ENCODE data around the gene MAPK6. TPM values are rescaled to one million over a fixed set of nuclear protein-coding genes. Genes with fewer than 3 reads are reported as not detected.

Gene MAPK6
- total RNA-seq, 2 experiments from 2014 or later: 27.3 to 28.1 TPM

DNA sequence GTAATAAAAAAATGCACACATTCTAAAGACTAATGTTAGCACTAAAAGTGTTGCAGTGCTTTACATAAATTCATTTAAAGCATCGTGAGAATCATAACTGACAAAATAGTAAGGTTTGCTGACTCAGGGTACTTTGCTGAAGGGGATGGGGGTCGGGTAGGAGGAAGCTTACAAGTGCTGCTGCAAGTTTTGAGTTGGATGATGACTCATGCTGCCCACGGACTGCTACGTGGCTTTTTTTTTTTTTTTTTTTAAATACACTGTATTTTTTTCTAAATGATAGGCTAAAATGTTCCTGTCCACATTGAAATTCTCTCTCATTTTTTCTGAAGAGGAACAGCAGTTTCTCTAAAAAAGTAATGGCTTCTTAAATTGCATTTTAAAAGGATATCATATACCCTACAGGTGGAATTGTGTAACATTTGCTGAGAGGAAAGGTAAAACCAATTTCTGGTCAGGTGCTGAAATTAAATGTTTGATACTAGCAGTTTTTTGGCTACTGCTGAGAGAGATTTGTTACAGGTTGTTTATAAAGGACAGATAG lies 2.2 kb downstream of the MAPK6 start:
- H3K36me3 Mint-ChIP-seq (ENCODE audit: low read depth): peaks cover 5% of the 10 kb centered on the region
- H3K27ac Mint-ChIP-seq: peak overlapping the region; percentile 92
- H3K4me1 Mint-ChIP-seq: peaks cover 42% of the 10 kb centered on the region
- DNase-seq (peak; percentile 82), ATAC-seq (peak; percentile 53)
- CTCF ChIA-PET: interaction anchor here (1.0 to 1.7 kb wide), 4 partner anchors 9 to 40 kb away, joined by 3 to 6 read pairs (median 4); no protein-coding TSS in a partner anchor
- no peaks in the 10 kb centered on the region for H3K9me3 Mint-ChIP-seq (ENCODE audit: low read depth)
- peaks cover 5% of the 10 kb centered on the region for H3K27me3 Mint-ChIP-seq
- H3K4me3 Mint-ChIP-seq: peak overlapping the region; percentile 84
- intact Hi-C loops (cut with DNase I, micrococcal nuclease): loop anchor here (1.0 to 10.0 kb wide), 4 partner anchors 8 to 444 kb away; partner anchors contain the start of gene TMOD3 (in 1 of the 2)
- POLR2A ChIA-PET: interaction anchor here (0.6 to 0.8 kb wide), 2 partner anchors 40 to 206 kb away, joined by 3 to 4 read pairs; no protein-coding TSS in a partner anchor

DNA sequence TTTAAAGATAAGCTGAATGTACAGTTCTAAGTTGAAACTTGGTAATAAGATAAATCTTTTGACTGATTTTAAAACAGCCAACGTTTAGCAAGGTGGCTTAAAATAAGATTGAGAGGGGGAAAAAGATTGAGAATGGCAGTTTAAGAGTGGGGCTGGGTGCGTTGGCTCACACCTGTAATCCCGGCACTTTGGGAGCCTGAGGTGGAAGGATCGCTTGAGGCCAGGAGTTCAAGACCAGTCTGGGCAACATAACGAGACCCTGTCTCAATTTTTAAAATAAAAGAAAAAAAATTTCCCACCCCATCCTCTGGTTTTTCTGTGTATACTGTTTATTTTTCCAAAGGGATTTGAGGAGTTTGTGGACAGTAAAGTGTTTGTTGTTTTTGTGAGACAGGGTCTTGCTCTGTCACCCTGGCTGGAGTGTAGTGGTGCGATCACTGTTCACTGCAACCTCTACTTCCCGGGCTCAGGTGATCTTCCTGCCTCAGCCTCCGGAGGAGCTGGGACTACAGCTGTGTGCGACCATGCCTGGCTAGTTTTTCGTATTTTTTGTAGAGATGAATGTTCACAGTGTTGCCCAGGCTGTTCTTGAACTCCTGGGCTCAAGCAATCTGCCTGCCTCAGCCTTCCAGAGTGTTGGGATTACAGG lies 3.0 kb downstream of the MAPK6 start:
- peaks cover 48% of the 10 kb centered on the region for H3K4me1 Mint-ChIP-seq
- CTCF ChIA-PET: interaction anchor here (1.0 to 1.6 kb wide), 3 partner anchors 15 to 19 kb away, joined by 3 to 5 read pairs (median 3); no protein-coding TSS in a partner anchor
- peak overlapping the region; percentile 19 for H3K4me3 Mint-ChIP-seq
- peak overlapping the region; percentile 19 for H3K27ac Mint-ChIP-seq
- no peak for ATAC-seq
- no peaks in the 10 kb centered on the region for H3K9me3 Mint-ChIP-seq (ENCODE audit: low read depth)
- POLR2A ChIA-PET: interaction anchor here (0.7 kb wide), 1 partner anchor 1584 kb away, joined by 4 read pairs; no protein-coding TSS in a partner anchor
- H3K27me3 Mint-ChIP-seq: peaks cover 5% of the 10 kb centered on the region
- DNase-seq: no peak
- peaks cover 5% of the 10 kb centered on the region for H3K36me3 Mint-ChIP-seq (ENCODE audit: low read depth)
- intact Hi-C loops (cut with DNase I, micrococcal nuclease): loop anchor here (1.0 to 10.0 kb wide), 4 partner anchors 9 to 443 kb away; partner anchors contain the start of gene TMOD3 (in 1 of the 2)

DNA sequence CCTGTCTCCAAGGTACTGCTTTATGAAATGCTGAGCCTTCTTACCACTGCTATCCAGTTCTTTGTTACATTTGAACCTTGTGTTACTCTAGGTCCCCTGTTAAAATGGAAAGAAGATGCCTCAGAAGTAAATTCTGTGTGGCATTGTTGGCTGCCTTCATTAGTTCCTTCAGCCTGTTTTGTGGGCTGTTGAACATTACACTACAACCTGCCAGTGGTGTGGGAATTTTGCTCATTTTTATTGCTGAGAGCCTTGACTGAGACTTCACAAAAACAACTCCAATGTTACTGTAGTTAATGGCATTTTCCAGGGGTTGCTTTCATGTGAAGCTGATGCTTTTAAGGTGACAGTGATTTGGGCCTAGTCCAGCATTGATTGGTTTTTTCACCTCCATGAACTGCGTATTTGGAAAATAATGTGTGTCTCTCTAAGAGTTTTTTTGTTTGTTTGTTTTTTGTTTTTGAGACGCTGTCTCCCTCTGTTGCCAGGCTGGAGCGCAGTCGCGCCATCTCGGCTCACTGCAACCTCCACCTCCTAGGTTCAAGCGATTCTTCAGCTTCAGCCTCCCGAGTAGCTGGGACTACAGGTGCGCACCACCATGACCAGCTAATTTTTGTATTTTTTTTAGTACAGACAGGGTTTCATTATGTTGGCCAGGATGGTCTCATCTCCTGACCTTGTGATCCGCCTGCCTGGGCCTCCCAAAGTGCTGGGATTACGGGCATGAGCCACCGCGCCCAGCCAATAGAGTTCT lies 4.3 kb downstream of the MAPK6 start:
- H3K9me3 Mint-ChIP-seq (ENCODE audit: low read depth): no peaks in the 10 kb centered on the region
- no peak for ATAC-seq
- DNase-seq: no peak
- no peaks in the 10 kb centered on the region for H3K27me3 Mint-ChIP-seq
- ChIA-PET CTCF (interaction anchor here (1.6 kb wide), 1 partner anchor 17 kb away, joined by 5 read pairs; no protein-coding TSS in a partner anchor), POLR2A (interaction anchor here (0.6 kb wide), 1 partner anchor 23 kb away, joined by 3 read pairs; no protein-coding TSS in a partner anchor)
- H3K36me3 Mint-ChIP-seq (ENCODE audit: low read depth): peaks cover 9% of the 10 kb centered on the region
- H3K4me1 Mint-ChIP-seq: peaks cover 50% of the 10 kb centered on the region
- H3K4me3 Mint-ChIP-seq: no peak overlapping the region
- intact Hi-C loops (cut with DNase I, micrococcal nuclease): loop anchor here in 1 of 2 experiments (5.0 to 10.0 kb wide), 2 partner anchors 196 to 441 kb away; partner anchors contain the start of gene TMOD3
- H3K27ac Mint-ChIP-seq: no peak overlapping the region

DNA sequence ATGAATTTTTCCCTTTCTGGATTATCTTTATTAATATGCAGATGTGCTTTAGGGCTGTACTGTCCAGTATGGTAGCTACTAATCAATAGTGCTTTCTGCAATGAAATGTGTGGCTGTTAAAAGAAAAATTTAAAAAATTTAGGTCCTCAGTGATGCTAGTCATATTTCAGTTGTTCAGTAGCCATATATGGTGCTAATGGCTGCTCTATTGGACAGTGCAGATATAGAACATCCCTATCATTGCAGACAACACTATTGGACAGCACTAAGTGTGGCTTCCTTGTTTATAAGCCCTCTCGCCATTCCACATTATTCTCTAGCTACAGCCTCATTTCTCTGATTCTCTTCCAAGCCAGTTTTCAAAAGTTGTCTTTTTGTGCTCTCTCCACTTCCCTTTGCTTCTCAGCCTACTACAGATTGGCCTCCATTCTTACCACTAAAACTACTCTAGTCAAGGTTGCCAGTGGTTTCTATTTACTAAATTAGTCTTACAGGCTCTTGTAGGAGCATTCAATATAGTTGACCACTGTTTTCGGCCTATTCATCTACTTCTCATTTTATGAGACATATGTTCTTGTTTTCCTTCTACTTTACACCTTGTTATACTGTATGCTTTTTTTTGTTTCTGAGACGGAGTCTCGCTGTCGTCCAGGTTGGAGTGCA lies 9.5 kb downstream of the MAPK6 start:
- intact Hi-C loops (cut with DNase I, micrococcal nuclease): loop anchor here in 1 of 2 experiments (10.0 kb wide), 1 partner anchor 436 kb away; no protein-coding TSS in a partner anchor
- Mint-ChIP-seq H3K4me1 (peaks cover 40% of the 10 kb centered on the region), H3K27me3 (no peaks in the 10 kb centered on the region), H3K9me3 (ENCODE audit: low read depth) (no peaks in the 10 kb centered on the region), H3K36me3 (ENCODE audit: low read depth) (peaks cover 40% of the 10 kb centered on the region), H3K27ac (no peak overlapping the region), H3K4me3 (no peak overlapping the region)
- ATAC-seq (no peak), DNase-seq (no peak)
- ChIA-PET POLR2A (no interaction called here), CTCF (interaction anchor here (0.6 to 1.7 kb wide), 2 partner anchors 17 to 198 kb away, joined by 5 to 6 read pairs; no protein-coding TSS in a partner anchor)

DNA sequence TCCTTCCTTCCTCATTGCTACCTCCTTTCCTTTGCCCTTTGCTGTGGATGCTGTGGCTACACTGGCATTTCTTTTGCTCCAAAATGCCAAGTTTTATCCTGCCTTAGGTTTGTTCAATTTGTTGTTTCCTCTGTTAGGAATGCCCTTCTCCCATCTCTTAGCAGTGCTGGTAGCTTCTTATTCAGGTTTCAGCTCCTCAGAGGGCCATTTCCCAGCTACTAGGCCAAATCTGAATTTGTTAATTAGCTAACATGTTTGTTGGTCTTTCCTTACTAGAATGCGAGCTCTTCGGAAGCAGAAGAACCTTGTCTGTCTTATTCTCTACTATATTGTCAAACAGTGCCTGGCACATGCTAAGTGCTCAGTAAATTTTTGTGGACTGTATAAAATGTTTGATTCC lies 11.0 kb downstream of the MAPK6 start:
- POLR2A ChIA-PET: interaction anchor here (0.8 kb wide), 1 partner anchor 59 kb away, joined by 3 read pairs; no protein-coding TSS in a partner anchor
- no peak overlapping the region for H3K4me3 Mint-ChIP-seq

DNA sequence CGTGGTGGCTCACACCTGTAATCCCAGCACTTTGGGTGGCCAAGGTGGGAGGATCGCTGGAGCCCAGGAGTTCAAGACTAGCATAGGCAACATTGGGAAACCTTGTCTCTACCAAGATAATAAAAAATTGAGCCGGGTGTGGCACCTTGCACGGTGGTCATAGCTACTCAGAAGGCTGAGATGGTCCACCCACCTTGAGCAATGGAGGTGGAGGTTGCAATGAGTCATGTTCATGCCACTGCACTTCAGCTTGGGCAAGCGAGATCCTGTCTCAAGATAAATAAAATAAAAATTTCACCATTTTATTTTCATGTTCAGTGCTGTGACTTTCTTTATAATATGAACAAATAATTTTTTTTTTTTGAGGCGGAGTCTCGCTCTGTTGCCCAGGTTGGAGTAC lies 12.5 kb downstream of the MAPK6 start:
- Mint-ChIP-seq H3K27ac (no peak overlapping the region), H3K9me3 (ENCODE audit: low read depth) (peaks cover 4% of the 10 kb centered on the region), H3K27me3 (no peaks in the 10 kb centered on the region), H3K36me3 (ENCODE audit: low read depth) (peaks cover 52% of the 10 kb centered on the region), H3K4me3 (no peak overlapping the region), H3K4me1 (peaks cover 32% of the 10 kb centered on the region)
- ChIA-PET POLR2A (no interaction called here), CTCF (no interaction called here)
- ATAC-seq (no peak), DNase-seq (no peak)
- intact Hi-C loops (cut with DNase I, micrococcal nuclease): no loop called here

More for the DNA sequence above, 11.0 kb downstream of the MAPK6 start:
- DNase-seq (no peak), ATAC-seq (no peak)
- CTCF ChIA-PET: interaction anchor here (0.5 to 1.4 kb wide), 3 partner anchors 10 to 94 kb away, joined by 3 to 4 read pairs (median 3); no protein-coding TSS in a partner anchor
- Mint-ChIP-seq H3K27ac (no peak overlapping the region), H3K4me1 (peaks cover 39% of the 10 kb centered on the region), H3K9me3 (ENCODE audit: low read depth) (peaks cover 4% of the 10 kb centered on the region), H3K27me3 (no peaks in the 10 kb centered on the region), H3K36me3 (ENCODE audit: low read depth) (peaks cover 50% of the 10 kb centered on the region)
- intact Hi-C loops (cut with DNase I, micrococcal nuclease): no loop called here

DNA sequence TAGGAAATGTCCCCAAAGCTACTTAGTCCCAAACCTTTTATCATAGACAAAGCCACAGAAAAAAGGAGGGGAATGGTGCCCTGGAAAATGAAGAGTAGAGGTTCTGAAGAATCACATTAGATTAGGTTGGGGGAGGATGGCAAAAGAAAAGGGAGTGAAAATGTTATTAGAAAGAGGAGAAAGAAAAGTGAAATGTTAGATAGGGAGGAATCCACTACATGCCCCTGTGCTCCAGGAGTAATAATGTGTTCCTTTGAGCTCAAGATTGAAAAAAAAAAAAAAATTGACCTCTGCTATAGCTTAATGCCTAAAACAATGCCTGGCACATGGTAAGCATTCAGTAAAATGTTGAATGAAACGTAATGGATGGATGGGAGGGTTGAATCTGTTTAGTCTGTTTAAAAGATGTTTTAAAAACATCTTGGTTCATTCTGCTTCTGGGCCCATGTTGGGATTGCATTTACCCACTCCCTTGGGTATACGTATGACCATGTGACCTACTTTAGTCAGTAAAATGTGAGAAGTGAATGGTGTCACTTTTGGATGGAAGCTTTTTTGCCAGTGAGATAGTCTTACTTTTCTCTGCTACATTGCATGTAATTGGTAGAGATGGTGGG lies 19.0 kb downstream of the MAPK6 start:
- POLR2A ChIA-PET: no interaction called here
- intact Hi-C loops (cut with DNase I, micrococcal nuclease): no loop called here
- CTCF ChIA-PET: interaction anchor here (0.5 to 1.4 kb wide), 4 partner anchors 13 to 21 kb away, joined by 3 to 5 read pairs (median 4); no protein-coding TSS in a partner anchor
- Mint-ChIP-seq H3K4me1 (peaks cover 51% of the 10 kb centered on the region), H3K4me3 (no peak overlapping the region), H3K27me3 (no peaks in the 10 kb centered on the region), H3K9me3 (ENCODE audit: low read depth) (peaks cover 4% of the 10 kb centered on the region), H3K36me3 (ENCODE audit: low read depth) (peaks cover 34% of the 10 kb centered on the region), H3K27ac (no peak overlapping the region)
- DNase-seq (no peak), ATAC-seq (no peak)

DNA sequence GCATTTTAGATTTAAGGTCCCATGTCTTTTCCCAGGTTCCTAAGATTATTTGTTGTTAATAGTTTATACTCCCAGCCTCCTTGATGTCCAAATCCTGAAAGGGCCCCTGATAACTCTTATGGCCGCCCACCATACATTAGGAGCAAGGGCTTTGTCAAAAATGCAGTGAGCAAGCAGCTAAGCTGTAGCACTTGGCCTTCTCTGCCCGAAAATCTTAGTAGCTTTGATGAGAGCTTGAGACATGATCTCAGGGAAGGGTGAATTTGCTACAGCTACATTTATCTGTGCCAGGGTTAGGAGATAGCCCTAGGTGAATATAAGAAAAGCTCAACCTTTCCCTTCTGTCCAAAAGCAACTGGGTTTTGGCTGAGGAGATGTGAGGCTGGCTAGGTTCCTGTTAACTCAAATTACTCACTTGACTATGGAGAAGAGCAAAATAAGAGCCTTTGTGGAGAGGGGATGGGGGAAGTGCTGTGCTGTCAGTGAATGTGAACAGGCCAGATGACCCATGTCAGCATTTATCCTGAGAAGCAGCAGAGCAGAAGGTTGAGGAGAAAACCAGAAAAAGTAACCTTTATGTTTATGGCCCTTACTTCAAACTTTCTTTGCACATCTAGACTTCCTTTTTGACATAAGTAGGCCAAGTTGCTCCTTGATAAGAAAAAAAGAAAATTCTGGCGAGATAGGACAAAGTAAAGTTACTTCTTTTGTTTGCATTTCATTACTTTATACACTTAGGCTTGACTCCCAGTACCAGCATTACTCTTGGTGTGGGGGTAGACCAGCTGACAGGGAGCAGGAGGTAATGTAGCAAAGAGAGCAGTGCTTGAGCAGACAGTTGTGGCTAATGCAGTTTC lies 21.1 kb downstream of the MAPK6 start:
- Mint-ChIP-seq H3K27me3 (no peaks in the 10 kb centered on the region), H3K36me3 (ENCODE audit: low read depth) (peaks cover 15% of the 10 kb centered on the region), H3K27ac (peak overlapping the region; percentile 34), H3K4me3 (no peak overlapping the region), H3K9me3 (ENCODE audit: low read depth) (no peaks in the 10 kb centered on the region), H3K4me1 (peaks cover 58% of the 10 kb centered on the region)
- POLR2A ChIA-PET: no interaction called here
- intact Hi-C loops (cut with DNase I, micrococcal nuclease): loop anchor here in 1 of 2 experiments (5.0 kb wide), 1 partner anchor 33 kb away; no protein-coding TSS in a partner anchor
- ATAC-seq: no peak
- DNase-seq: no peak
- CTCF ChIA-PET: interaction anchor here (0.6 to 1.9 kb wide), 8 partner anchors 10 to 965 kb away, joined by 3 to 6 read pairs (median 3); no protein-coding TSS in a partner anchor

DNA sequence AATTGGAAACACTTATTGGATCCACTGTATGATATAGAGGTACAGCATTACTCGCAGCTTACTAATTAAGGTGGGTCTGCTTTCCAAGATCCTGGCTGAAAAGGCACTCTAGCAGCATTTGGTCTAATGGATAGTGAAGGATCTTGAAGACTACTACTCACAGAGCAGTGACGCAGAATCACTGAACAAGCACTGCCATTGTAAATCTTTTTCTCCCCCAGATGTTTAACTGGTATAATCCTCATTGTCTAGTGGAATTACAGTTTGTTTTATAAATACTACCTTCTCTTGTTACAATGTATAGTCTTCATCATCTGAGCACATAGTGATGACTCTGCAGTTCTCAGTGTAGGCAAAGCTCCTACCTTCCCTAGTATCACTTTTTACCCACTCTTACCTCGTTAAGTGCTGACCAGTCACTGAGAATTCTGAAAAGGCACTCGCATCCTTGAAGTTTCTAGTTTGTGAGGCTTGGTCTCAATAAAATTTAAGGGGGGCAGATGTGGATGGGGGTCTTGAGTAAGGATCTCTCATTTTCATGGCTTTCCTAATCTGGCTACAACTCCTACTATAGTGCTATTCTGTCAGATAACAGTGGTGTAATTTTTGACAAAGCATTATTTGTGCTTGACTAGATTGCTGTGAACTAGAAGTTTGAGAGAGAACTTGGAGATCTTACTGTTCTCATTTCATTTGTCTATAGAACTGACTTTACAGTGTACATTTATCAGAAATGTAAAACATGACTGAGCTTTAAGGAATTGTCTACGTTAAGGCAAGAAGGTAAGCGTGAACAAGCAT lies 23.2 kb downstream of the MAPK6 start:
- Mint-ChIP-seq H3K4me3 (no peak overlapping the region), H3K27ac (peak overlapping the region; percentile 0), H3K4me1 (peaks cover 69% of the 10 kb centered on the region), H3K9me3 (ENCODE audit: low read depth) (no peaks in the 10 kb centered on the region), H3K27me3 (no peaks in the 10 kb centered on the region), H3K36me3 (ENCODE audit: low read depth) (peaks cover 24% of the 10 kb centered on the region)
- no peak for DNase-seq
- POLR2A ChIA-PET: no interaction called here
- intact Hi-C loops (cut with DNase I, micrococcal nuclease): loop anchor here in 1 of 2 experiments (5.0 kb wide), 1 partner anchor 35 kb away; no protein-coding TSS in a partner anchor
- CTCF ChIA-PET: interaction anchor here (0.8 to 1.8 kb wide), 3 partner anchors 36 to 70 kb away, joined by 3 to 5 read pairs (median 5); no protein-coding TSS in a partner anchor
- no peak for ATAC-seq
